ENCODE measurements around the gene ZIC4.

ZIC4 gene

DNA sequence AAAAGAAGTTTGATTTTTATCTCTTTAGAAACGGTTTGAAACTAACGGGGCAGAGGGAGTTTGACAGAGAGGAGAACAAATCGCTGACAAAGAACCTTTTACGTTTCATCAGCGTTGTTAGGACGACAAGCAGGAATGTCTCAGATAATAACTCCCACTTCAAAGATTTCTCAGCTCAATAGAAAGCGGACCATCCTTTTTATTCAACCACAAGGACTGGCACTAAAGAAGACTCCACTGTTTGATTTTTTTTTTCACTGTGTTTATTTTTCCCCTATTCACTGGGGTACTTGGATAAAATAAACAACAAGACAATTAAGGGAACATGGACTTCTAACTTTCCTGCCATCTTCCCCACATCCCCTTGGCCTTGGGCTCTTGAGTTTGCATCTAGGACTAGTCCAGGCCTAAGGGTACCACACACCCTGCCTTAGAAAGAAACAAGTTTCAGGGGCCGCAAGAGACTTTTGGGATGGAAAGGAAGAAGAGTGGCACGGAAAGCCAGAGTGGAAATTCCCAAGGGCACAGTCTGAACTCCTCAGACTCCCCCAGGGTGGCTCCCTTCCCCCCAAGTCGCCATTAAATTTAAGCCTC lies 19.0 kb downstream of the ZIC4 start:
- no peak for ATAC-seq
- TF ChIP-seq, protein P1, sequence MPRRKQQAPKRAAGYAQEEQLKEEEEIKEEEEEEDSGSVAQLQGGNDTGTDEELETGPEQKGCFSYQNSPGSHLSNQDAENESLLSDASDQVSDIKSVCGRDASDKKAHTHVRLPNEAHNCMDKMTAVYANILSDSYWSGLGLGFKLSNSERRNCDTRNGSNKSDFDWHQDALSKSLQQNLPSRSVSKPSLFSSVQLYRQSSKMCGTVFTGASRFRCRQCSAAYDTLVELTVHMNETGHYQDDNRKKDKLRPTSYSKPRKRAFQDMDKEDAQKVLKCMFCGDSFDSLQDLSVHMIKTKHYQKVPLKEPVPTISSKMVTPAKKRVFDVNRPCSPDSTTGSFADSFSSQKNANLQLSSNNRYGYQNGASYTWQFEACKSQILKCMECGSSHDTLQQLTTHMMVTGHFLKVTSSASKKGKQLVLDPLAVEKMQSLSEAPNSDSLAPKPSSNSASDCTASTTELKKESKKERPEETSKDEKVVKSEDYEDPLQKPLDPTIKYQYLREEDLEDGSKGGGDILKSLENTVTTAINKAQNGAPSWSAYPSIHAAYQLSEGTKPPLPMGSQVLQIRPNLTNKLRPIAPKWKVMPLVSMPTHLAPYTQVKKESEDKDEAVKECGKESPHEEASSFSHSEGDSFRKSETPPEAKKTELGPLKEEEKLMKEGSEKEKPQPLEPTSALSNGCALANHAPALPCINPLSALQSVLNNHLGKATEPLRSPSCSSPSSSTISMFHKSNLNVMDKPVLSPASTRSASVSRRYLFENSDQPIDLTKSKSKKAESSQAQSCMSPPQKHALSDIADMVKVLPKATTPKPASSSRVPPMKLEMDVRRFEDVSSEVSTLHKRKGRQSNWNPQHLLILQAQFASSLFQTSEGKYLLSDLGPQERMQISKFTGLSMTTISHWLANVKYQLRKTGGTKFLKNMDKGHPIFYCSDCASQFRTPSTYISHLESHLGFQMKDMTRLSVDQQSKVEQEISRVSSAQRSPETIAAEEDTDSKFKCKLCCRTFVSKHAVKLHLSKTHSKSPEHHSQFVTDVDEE (CRISPR knock-in tag; IDR thresholded peaks at IDR 0.05): no peak
- TF ChIP-seq TOX (CRISPR knock-in tag; IDR thresholded peaks at IDR 0.05; ENCODE audit: borderline replicate concordance): no peak
- TF ChIP-seq ISL1 (CRISPR knock-in tag; IDR thresholded peaks at IDR 0.05): no peak
- TF ChIP-seq ESRRG (CRISPR knock-in tag; IDR thresholded peaks at IDR 0.05): no peak
- TF ChIP-seq ZFP30 (CRISPR knock-in tag; IDR thresholded peaks at IDR 0.05): no peak
- TF ChIP-seq PPARA (CRISPR knock-in tag; IDR thresholded peaks at IDR 0.05; ENCODE audit: borderline replicate concordance): no peak
- no peak for TF ChIP-seq ARNTL (CRISPR knock-in tag; IDR thresholded peaks at IDR 0.05; ENCODE audit: borderline replicate concordance, low read depth)
- no peak for TF ChIP-seq CSDC2 (CRISPR knock-in tag; IDR thresholded peaks at IDR 0.05)
- no peak for TF ChIP-seq OSR1 (CRISPR knock-in tag; IDR thresholded peaks at IDR 0.05)

DNA sequence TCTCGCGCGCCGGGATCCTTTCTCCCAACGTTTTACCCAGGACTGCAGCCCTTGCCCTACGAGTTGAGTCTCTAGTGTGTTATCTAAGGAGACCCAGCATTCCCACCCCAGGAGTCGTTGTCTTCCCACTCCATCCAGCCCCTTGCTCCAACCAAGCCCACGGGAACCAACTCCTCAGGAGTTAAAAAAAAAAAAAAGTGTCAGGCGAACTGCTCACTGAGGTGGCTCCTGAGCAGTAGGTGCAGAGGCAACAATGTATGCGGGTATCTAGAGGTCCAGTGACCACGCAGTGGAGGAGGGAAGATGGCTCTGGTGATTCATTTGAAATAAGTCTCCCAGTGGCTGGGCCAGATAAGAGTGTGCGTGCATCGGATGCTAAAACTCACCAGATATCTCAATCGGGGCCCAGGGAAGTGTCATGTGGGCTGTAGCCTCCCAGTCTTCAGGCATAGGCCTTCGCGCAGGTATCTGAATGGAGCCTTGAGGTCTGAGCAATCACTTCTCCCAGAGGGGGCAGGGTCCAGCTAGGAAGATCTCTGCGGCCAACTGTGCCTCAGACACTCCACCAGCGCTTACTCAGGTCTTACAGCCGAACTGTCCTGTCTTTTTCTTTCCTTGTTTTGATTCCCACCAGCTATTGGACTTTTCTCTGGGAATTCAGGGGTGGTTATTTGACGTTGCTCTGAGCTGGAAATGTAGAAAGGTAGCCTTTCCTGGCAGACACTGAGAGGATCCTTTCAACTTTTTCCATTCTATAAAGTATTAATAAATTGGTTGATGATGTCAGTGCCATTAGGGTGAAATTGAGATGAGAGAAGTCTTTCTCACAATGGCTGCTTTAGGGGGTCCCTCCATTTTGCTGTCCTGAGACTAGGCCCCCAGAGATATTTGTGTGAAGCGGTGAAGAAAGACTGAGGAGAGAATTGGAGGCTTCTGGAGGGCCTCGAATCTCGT lies 21.0 kb downstream of the ZIC4 start:
- TF ChIP-seq, protein P2, sequence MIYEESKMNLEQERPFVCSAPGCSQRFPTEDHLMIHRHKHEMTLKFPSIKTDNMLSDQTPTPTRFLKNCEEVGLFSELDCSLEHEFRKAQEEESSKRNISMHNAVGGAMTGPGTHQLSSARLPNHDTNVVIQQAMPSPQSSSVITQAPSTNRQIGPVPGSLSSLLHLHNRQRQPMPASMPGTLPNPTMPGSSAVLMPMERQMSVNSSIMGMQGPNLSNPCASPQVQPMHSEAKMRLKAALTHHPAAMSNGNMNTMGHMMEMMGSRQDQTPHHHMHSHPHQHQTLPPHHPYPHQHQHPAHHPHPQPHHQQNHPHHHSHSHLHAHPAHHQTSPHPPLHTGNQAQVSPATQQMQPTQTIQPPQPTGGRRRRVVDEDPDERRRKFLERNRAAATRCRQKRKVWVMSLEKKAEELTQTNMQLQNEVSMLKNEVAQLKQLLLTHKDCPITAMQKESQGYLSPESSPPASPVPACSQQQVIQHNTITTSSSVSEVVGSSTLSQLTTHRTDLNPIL (CRISPR knock-in tag; IDR thresholded peaks at IDR 0.05; ENCODE audit: low read depth): no peak
- TF ChIP-seq ZNF8 (CRISPR knock-in tag; IDR thresholded peaks at IDR 0.05): no peak
- TF ChIP-seq TOX (CRISPR knock-in tag; IDR thresholded peaks at IDR 0.05; ENCODE audit: borderline replicate concordance): no peak
- TF ChIP-seq, protein P3, sequence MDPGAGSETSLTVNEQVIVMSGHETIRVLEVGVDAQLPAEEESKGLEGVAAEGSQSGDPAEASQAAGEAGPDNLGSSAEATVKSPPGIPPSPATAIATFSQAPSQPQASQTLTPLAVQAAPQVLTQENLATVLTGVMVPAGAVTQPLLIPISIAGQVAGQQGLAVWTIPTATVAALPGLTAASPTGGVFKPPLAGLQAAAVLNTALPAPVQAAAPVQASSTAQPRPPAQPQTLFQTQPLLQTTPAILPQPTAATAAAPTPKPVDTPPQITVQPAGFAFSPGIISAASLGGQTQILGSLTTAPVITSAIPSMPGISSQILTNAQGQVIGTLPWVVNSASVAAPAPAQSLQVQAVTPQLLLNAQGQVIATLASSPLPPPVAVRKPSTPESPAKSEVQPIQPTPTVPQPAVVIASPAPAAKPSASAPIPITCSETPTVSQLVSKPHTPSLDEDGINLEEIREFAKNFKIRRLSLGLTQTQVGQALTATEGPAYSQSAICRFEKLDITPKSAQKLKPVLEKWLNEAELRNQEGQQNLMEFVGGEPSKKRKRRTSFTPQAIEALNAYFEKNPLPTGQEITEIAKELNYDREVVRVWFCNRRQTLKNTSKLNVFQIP (CRISPR knock-in tag; IDR thresholded peaks at IDR 0.05; ENCODE audit: borderline replicate concordance, low read depth): no peak
- TF ChIP-seq ZFP3 (CRISPR knock-in tag; IDR thresholded peaks at IDR 0.05): no peak
- TF ChIP-seq TCF4 (CRISPR knock-in tag; IDR thresholded peaks at IDR 0.05; ENCODE audit: borderline replicate concordance): no peak
- TF ChIP-seq RARB (CRISPR knock-in tag; IDR thresholded peaks at IDR 0.05): no peak
- TF ChIP-seq BACH2 (CRISPR knock-in tag; IDR thresholded peaks at IDR 0.05; ENCODE audit: borderline replicate concordance): no peak
- no peak for TF ChIP-seq OSR1 (CRISPR knock-in tag; IDR thresholded peaks at IDR 0.05)
- no peak for TF ChIP-seq SNAI2 (CRISPR knock-in tag; IDR thresholded peaks at IDR 0.05)
- TF ChIP-seq, protein P4, sequence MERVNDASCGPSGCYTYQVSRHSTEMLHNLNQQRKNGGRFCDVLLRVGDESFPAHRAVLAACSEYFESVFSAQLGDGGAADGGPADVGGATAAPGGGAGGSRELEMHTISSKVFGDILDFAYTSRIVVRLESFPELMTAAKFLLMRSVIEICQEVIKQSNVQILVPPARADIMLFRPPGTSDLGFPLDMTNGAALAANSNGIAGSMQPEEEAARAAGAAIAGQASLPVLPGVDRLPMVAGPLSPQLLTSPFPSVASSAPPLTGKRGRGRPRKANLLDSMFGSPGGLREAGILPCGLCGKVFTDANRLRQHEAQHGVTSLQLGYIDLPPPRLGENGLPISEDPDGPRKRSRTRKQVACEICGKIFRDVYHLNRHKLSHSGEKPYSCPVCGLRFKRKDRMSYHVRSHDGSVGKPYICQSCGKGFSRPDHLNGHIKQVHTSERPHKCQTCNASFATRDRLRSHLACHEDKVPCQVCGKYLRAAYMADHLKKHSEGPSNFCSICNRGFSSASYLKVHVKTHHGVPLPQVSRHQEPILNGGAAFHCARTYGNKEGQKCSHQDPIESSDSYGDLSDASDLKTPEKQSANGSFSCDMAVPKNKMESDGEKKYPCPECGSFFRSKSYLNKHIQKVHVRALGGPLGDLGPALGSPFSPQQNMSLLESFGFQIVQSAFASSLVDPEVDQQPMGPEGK (CRISPR knock-in tag; IDR thresholded peaks at IDR 0.05; ENCODE audit: borderline replicate concordance): no peak
- TF ChIP-seq, protein P1 (CRISPR knock-in tag; IDR thresholded peaks at IDR 0.05): no peak
- TF ChIP-seq GLIS3 (CRISPR knock-in tag; IDR thresholded peaks at IDR 0.05): no peak
- no peak for ATAC-seq
